Stimulated activated CD4-positive, alpha-beta T cell treated with anti-CD3 and anti-CD28 coated beads, TNF-alpha, amount 100 ng/mL, for 4 hours (primary cell): ENCODE data around the gene SPIN1.

ENCODE experiments used
- DNase-seq, 3 experiments: peaks; one replicate each; pipeline ENCODE4 v3.0.0-alpha.2; 2020; ENCODE audit warnings: low read depth in 3 of 3

The SPIN1 gene

GRCh38 chr9:88388886-88389605 is 802 bp downstream of the SPIN1 start:
- peak; percentile 14 to 26 (median 17) for DNase-seq

- no peak for DNase-seq
Observed at GRCh38 chr9:88390371-88390990, 2.2 kb downstream of the SPIN1 start.

- DNase-seq = no peak
Observed at GRCh38 chr9:88391236-88391635, 3.0 kb downstream of the SPIN1 start.

GRCh38 chr9:88391921-88392320 is 3.7 kb downstream of the SPIN1 start:
- DNase-seq = no peak

GRCh38 chr9:88392549-88392948 is 4.3 kb downstream of the SPIN1 start:
- no peak for DNase-seq

GRCh38 chr9:88396836-88397577 is 8.8 kb downstream of the SPIN1 start:
- no peak for DNase-seq

- DNase-seq = no peak
Observed at GRCh38 chr9:88398016-88398415, 9.8 kb downstream of the SPIN1 start.

- no peak for DNase-seq
Observed at GRCh38 chr9:88399966-88400365, 11.7 kb downstream of the SPIN1 start.

GRCh38 chr9:88403340-88403739 is 15.1 kb downstream of the SPIN1 start:
- no peak for DNase-seq

- no peak for DNase-seq
Observed at GRCh38 chr9:88406051-88406450, 17.8 kb downstream of the SPIN1 start.

GRCh38 chr9:88411471-88411870 is 23.2 kb downstream of the SPIN1 start:
- no peak for DNase-seq

GRCh38 chr9:88414298-88414697 is 26.1 kb downstream of the SPIN1 start:
- DNase-seq = no peak

- DNase-seq = no peak
Observed at GRCh38 chr9:88418025-88418424, 29.8 kb downstream of the SPIN1 start.

GRCh38 chr9:88418715-88419540 is 30.7 kb downstream of the SPIN1 start:
- DNase-seq = no peak

- DNase-seq = no peak
Observed at GRCh38 chr9:88420227-88420626, 32.0 kb downstream of the SPIN1 start.

- no peak for DNase-seq
Observed at GRCh38 chr9:88421348-88421747, 33.1 kb downstream of the SPIN1 start.

- DNase-seq = no peak
Observed at GRCh38 chr9:88425538-88425950, 37.3 kb downstream of the SPIN1 start.

- no peak for DNase-seq
Observed at GRCh38 chr9:88426651-88427050, 38.4 kb downstream of the SPIN1 start.

GRCh38 chr9:88429595-88430430 is 41.6 kb downstream of the SPIN1 start:
- DNase-seq = no peak

GRCh38 chr9:88433583-88434255 is 45.5 kb downstream of the SPIN1 start:
- no peak for DNase-seq

GRCh38 chr9:88435336-88435735 is 47.1 kb downstream of the SPIN1 start:
- no peak for DNase-seq
